GM12801 (cell line): Measurements from ENCODE around the gene ATG7.

ENCODE experiments used
- CTCF ChIP-seq: IDR thresholded peaks from one replicate; pipeline ENCODE4 v1.5.1; 2011; ENCODE audit warnings: control low read depth; ENCODE audit not compliant: insufficient read length; ENCODE audit errors: extremely low read depth

ATG7 gene

GRCh38 chr3:11564577-11565001, 292.4 kb downstream of the ATG7 start:
- TF ChIP-seq CTCF: no peak

GRCh38 chr3:11565072-11565471, 292.9 kb downstream of the ATG7 start:
- no peak for TF ChIP-seq CTCF

GRCh38 chr3:11565492-11565891, 293.3 kb downstream of the ATG7 start:
- TF ChIP-seq CTCF: no peak

- no peak for TF ChIP-seq CTCF
Observed at GRCh38 chr3:11565932-11566331, 293.7 kb downstream of the ATG7 start.

GRCh38 chr3:11566478-11566877, 294.3 kb downstream of the ATG7 start:
- no peak for TF ChIP-seq CTCF

GRCh38 chr3:11566916-11567315, 294.7 kb downstream of the ATG7 start:
- no peak for TF ChIP-seq CTCF

- no peak for TF ChIP-seq CTCF
Observed at GRCh38 chr3:11567516-11568467, 295.6 kb downstream of the ATG7 start.
